ENCODE measurements around the gene DTNB.
"Not testable (repeated sequence)": the region's sequence is repeated elsewhere in the genome, so short reads cannot be mapped to it uniquely, and the experiment has no call there.

Gene DTNB

GRCh38 chr2:25411281-25411680 is 262.1 kb downstream of the DTNB start:
- H3K4me1 ChIP-seq (ENCODE audit: control insufficient read depth, insufficient read depth, low read length): no peaks in the 10 kb centered on the region
- no peak overlapping the region for H3K9ac ChIP-seq (ENCODE audit: low read length)
- no peaks in the 10 kb centered on the region for H3K36me3 ChIP-seq (ENCODE audit: control insufficient read depth, insufficient read depth, low read length, severe bottlenecking)
- H3K27me3 ChIP-seq (replicated peaks; ENCODE audit: control insufficient read depth, insufficient read depth, low read length): no peaks in the 10 kb centered on the region
- no peak for DNase-seq (ENCODE audit: low read depth)
- H3K9me3 ChIP-seq (ENCODE audit: control insufficient read depth, low read length): no peaks in the 10 kb centered on the region
- H3K4me3 ChIP-seq (ENCODE audit: low read length): no peak overlapping the region

DNA sequence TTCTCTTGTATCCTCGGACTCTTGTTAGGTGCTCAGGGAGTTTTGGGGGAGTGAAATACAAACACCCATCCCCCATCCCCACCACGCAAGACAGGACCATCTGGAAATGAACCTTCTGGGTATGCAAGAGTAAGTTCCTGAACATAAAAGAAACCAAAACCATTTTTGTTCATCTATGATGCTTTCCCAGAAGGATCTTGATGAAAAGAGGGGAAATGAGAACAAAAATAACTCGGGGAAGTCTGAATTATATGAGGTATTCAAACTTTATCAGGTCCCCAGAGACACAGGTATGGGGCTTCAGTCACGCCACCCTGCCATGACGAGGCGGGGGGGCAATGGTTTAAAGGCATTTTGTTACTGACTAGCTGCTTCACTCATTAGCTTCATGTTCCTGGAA is 263.0 kb downstream of the DTNB start:
- H3K9me3 ChIP-seq (ENCODE audit: control insufficient read depth, low read length): no peaks in the 10 kb centered on the region
- no peaks in the 10 kb centered on the region for H3K36me3 ChIP-seq (ENCODE audit: control insufficient read depth, insufficient read depth, low read length, severe bottlenecking)
- DNase-seq (ENCODE audit: low read depth): no peak
- H3K9ac ChIP-seq (ENCODE audit: low read length): no peak overlapping the region
- H3K4me1 ChIP-seq (ENCODE audit: control insufficient read depth, insufficient read depth, low read length): no peaks in the 10 kb centered on the region
- H3K27me3 ChIP-seq (replicated peaks; ENCODE audit: control insufficient read depth, insufficient read depth, low read length): no peaks in the 10 kb centered on the region
- H3K4me3 ChIP-seq (ENCODE audit: low read length): no peak overlapping the region

GRCh38 chr2:25409468-25409867 is 263.9 kb downstream of the DTNB start:
- Histone ChIP-seq H3K9ac (ENCODE audit: low read length) (no peak overlapping the region), H3K27me3 (replicated peaks; ENCODE audit: control insufficient read depth, insufficient read depth, low read length) (no peaks in the 10 kb centered on the region), H3K4me3 (ENCODE audit: low read length) (no peak overlapping the region), H3K4me1 (ENCODE audit: control insufficient read depth, insufficient read depth, low read length) (no peaks in the 10 kb centered on the region), H3K36me3 (ENCODE audit: control insufficient read depth, insufficient read depth, low read length, severe bottlenecking) (no peaks in the 10 kb centered on the region), H3K9me3 (ENCODE audit: control insufficient read depth, low read length) (no peaks in the 10 kb centered on the region)
- no peak for DNase-seq (ENCODE audit: low read depth)

DNA sequence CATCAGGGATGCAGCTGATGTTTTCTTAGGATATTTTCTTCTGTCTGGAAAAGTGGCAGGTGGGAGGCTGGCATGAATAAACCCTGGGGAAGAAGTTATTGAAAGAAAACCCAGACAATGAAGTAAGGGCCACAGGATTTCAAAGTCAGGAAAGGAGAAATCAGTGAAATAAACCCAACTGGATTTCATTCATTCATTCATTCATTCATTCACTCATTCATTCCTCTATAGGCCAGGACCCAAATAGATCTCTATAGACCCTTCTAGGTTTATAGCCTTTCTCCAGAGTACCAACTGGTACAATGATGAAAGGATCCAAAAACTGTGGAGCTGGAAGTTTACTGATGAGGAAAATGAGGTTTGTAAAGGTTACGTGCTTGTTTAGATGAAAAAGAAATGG is 264.3 kb downstream of the DTNB start:
- no peak overlapping the region for H3K4me3 ChIP-seq (ENCODE audit: low read length)
- DNase-seq (ENCODE audit: low read depth): no peak
- no peaks in the 10 kb centered on the region for H3K36me3 ChIP-seq (ENCODE audit: control insufficient read depth, insufficient read depth, low read length, severe bottlenecking)
- H3K27me3 ChIP-seq (replicated peaks; ENCODE audit: control insufficient read depth, insufficient read depth, low read length): no peaks in the 10 kb centered on the region
- H3K9ac ChIP-seq (ENCODE audit: low read length): no peak overlapping the region
- no peaks in the 10 kb centered on the region for H3K4me1 ChIP-seq (ENCODE audit: control insufficient read depth, insufficient read depth, low read length)
- no peaks in the 10 kb centered on the region for H3K9me3 ChIP-seq (ENCODE audit: control insufficient read depth, low read length)

- H3K36me3 ChIP-seq (ENCODE audit: control insufficient read depth, insufficient read depth, low read length, severe bottlenecking): no peaks in the 10 kb centered on the region
- no peaks in the 10 kb centered on the region for H3K9me3 ChIP-seq (ENCODE audit: control insufficient read depth, low read length)
- H3K4me3 ChIP-seq (ENCODE audit: low read length): no peak overlapping the region
- DNase-seq (ENCODE audit: low read depth): no peak
- H3K9ac ChIP-seq (ENCODE audit: low read length): no peak overlapping the region
- no peaks in the 10 kb centered on the region for H3K27me3 ChIP-seq (replicated peaks; ENCODE audit: control insufficient read depth, insufficient read depth, low read length)
- no peaks in the 10 kb centered on the region for H3K4me1 ChIP-seq (ENCODE audit: control insufficient read depth, insufficient read depth, low read length)
These were observed 267.6 kb downstream of the DTNB start for GRCh38 chr2:25405611-25406295.

DNA sequence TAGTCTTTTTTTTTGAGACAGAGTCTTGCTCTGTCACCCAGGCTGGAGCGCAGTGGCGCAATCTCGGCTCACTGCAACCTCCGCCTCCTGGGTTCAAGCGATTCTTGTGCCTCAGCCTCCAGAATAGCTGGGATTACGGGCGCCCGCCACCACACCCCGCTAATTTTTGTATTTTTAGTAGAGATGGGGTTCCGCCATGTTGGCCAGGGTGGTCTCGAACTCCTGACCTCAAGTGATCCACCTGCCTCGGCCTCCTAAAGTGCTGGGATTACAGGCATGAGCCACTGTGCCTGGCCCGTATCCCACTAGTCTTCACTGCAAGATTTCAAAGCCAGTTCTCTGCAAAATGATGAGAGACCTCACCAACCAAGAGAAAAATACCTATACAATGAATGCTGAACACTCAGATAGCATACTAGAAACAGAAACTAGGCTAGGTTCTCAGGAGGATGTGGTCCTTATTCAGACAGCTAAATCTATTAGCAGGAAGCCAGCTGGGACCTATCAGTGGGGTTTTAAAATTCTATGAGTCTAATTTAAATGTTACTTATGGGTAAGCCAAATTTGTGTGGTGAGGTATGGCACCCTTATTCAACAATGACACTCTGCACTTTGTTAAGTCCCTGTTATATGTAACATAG is 270.1 kb downstream of the DTNB start:
- not testable (repeated sequence) for H3K36me3 ChIP-seq (ENCODE audit: control insufficient read depth, insufficient read depth, low read length, severe bottlenecking); H3K4me1 ChIP-seq (ENCODE audit: control insufficient read depth, insufficient read depth, low read length); H3K9me3 ChIP-seq (ENCODE audit: control insufficient read depth, low read length); DNase-seq (ENCODE audit: low read depth); H3K4me3 ChIP-seq (ENCODE audit: low read length); H3K9ac ChIP-seq (ENCODE audit: low read length); H3K27me3 ChIP-seq (replicated peaks; ENCODE audit: control insufficient read depth, insufficient read depth, low read length)

DNA sequence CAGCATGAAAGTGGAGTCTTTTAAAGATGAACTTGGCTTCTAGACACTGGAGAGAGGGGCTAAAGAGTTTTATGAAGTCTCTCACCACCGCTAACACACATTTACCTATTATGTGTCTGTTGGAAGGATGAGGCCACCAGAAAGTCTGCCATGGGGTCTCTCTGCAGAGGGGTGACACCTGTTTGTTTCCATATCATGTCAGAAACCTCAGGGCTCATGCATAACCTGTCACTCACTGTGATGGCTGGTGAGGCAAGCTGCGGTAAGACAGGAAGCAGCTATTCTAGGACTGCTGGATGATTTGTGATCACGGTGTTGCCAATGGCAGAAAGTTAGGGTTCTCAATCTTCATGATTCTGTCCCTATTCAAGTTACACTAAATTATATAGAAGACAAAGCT is 270.9 kb downstream of the DTNB start:
- Histone ChIP-seq H3K4me3 (ENCODE audit: low read length) (no peak overlapping the region), H3K9me3 (ENCODE audit: control insufficient read depth, low read length) (no peaks in the 10 kb centered on the region), H3K27me3 (replicated peaks; ENCODE audit: control insufficient read depth, insufficient read depth, low read length) (no peaks in the 10 kb centered on the region), H3K9ac (ENCODE audit: low read length) (no peak overlapping the region), H3K4me1 (ENCODE audit: control insufficient read depth, insufficient read depth, low read length) (peaks cover 3% of the 10 kb centered on the region), H3K36me3 (ENCODE audit: control insufficient read depth, insufficient read depth, low read length, severe bottlenecking) (no peaks in the 10 kb centered on the region)
- DNase-seq (ENCODE audit: low read depth): no peak

DNA sequence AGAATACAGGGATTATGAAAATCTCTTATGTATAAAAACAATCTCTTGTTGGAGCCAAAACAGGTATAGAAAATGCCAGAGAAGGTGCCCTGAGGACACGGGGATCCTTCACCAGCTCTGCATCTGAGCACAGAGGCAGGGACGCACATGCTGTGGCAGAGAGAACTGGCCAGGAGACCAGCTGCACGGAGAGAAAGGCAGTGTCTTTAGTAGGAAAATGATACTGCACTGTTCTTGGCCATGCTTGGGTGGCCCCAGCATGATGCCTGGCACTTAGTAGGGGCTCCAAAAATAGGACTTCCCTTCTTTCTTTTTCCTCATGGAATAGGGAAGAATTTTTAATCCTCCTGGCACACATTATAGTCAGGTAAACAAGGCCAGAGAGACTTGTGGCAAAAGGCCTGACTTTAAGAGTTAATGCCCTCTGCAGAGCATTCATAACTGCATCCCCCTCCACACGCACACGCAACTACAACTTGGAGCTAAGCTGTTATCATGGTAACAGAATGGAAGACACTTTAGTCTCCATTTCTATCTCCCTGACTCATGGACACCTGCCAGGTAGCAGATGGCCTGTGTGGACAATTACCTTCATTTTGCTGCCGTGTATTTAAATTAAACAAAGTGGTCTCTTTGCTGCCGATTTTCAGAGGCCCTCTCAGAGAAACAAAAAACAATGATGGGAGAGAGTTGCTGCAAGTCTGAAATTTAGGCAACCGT is 271.9 kb downstream of the DTNB start:
- no peak overlapping the region for H3K9ac ChIP-seq (ENCODE audit: low read length)
- H3K27me3 ChIP-seq (replicated peaks; ENCODE audit: control insufficient read depth, insufficient read depth, low read length): no peaks in the 10 kb centered on the region
- H3K4me1 ChIP-seq (ENCODE audit: control insufficient read depth, insufficient read depth, low read length): peaks cover 3% of the 10 kb centered on the region
- no peaks in the 10 kb centered on the region for H3K36me3 ChIP-seq (ENCODE audit: control insufficient read depth, insufficient read depth, low read length, severe bottlenecking)
- no peaks in the 10 kb centered on the region for H3K9me3 ChIP-seq (ENCODE audit: control insufficient read depth, low read length)
- no peak overlapping the region for H3K4me3 ChIP-seq (ENCODE audit: low read length)
- DNase-seq (ENCODE audit: low read depth): no peak

DNA sequence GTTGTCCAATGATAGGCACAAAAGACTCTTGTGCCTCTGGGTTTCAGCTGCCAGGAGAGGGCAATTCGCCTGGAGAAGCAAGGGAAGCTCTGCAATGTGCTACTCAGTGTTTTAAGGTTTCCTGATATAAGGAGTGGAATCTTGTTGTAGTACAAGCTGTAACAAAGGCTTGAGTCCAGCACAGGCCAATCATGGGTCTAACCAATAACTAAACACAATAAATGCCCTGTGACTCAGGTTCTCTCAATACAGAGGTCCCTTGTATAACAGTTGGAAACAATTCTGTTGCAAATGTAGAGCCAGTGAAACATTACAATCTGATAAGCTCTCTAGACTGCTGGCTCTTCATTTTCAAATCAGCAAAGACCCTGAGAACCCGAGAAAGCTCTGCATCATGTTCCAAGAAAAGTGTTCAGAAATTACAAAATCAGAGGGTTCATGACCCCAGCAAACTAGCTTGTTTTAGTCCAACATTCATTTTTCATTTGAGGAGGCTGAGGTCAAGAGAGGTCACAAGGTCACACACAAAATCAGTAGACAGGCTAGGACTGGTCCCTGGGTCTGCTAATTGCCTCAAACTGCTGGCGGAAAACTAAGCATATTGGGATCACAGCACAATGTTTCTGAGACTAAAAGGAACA is 272.7 kb downstream of the DTNB start:
- Histone ChIP-seq H3K27me3 (replicated peaks; ENCODE audit: control insufficient read depth, insufficient read depth, low read length) (no peaks in the 10 kb centered on the region), H3K4me3 (ENCODE audit: low read length) (no peak overlapping the region), H3K9ac (ENCODE audit: low read length) (no peak overlapping the region), H3K4me1 (ENCODE audit: control insufficient read depth, insufficient read depth, low read length) (peaks cover 3% of the 10 kb centered on the region), H3K36me3 (ENCODE audit: control insufficient read depth, insufficient read depth, low read length, severe bottlenecking) (no peaks in the 10 kb centered on the region), H3K9me3 (ENCODE audit: control insufficient read depth, low read length) (no peaks in the 10 kb centered on the region)
- no peak for DNase-seq (ENCODE audit: low read depth)

- DNase-seq (ENCODE audit: low read depth): no peak
- Histone ChIP-seq H3K9me3 (ENCODE audit: control insufficient read depth, low read length) (no peaks in the 10 kb centered on the region), H3K9ac (ENCODE audit: low read length) (no peak overlapping the region), H3K36me3 (ENCODE audit: control insufficient read depth, insufficient read depth, low read length, severe bottlenecking) (no peaks in the 10 kb centered on the region), H3K27me3 (replicated peaks; ENCODE audit: control insufficient read depth, insufficient read depth, low read length) (no peaks in the 10 kb centered on the region), H3K4me1 (ENCODE audit: control insufficient read depth, insufficient read depth, low read length) (peaks cover 3% of the 10 kb centered on the region), H3K4me3 (ENCODE audit: low read length) (no peak overlapping the region)
These were observed 273.2 kb downstream of the DTNB start for GRCh38 chr2:25400169-25400568.

DNA sequence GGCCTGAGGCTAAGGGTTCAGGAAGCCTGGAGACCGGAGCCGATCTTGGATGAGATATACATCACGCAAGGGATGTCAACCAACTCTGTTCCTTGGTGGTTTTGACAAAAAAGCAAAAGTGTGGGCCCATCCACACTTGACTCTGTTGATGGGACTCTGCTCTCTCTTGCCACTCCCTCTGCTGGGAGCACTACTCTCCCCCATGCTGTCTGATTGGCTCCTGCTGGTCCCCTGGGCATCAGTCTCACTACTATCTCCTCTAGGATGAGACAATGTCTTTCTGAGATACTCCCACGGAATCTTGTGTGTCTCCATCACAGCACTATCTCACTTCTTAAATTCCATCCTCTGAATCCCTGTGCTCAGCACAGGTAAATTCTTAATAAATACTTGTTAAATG is 274.8 kb downstream of the DTNB start:
- Histone ChIP-seq H3K36me3 (ENCODE audit: control insufficient read depth, insufficient read depth, low read length, severe bottlenecking) (no peaks in the 10 kb centered on the region), H3K27me3 (replicated peaks; ENCODE audit: control insufficient read depth, insufficient read depth, low read length) (no peaks in the 10 kb centered on the region), H3K9me3 (ENCODE audit: control insufficient read depth, low read length) (no peaks in the 10 kb centered on the region), H3K9ac (ENCODE audit: low read length) (no peak overlapping the region), H3K4me3 (ENCODE audit: low read length) (no peak overlapping the region), H3K4me1 (ENCODE audit: control insufficient read depth, insufficient read depth, low read length) (peaks cover 3% of the 10 kb centered on the region)
- no peak for DNase-seq (ENCODE audit: low read depth)

Data from adipocyte (in vitro differentiated cells).